Measurements from ENCODE around the gene ANO10.

Gene ANO10

GRCh38 chr3:43413676-43414368 is 208.0 kb downstream of the ANO10 start:
- peak; percentile 51 for DNase-seq (ENCODE audit: low spot score)

- DNase-seq (ENCODE audit: low spot score), result no peak
Observed at GRCh38 chr3:43411429-43411828, 210.4 kb downstream of the ANO10 start.

GRCh38 chr3:43410592-43410991 is 211.2 kb downstream of the ANO10 start:
- DNase-seq (ENCODE audit: low spot score), result no peak

- DNase-seq (ENCODE audit: low spot score), result no peak
Observed at GRCh38 chr3:43409506-43409905, 212.3 kb downstream of the ANO10 start.

- no peak for DNase-seq (ENCODE audit: low spot score)
Observed at GRCh38 chr3:43406643-43407023, 215.2 kb downstream of the ANO10 start.

- DNase-seq (ENCODE audit: low spot score), result no peak
Observed at GRCh38 chr3:43405888-43406642, 215.7 kb downstream of the ANO10 start.

GRCh38 chr3:43400781-43401730 is 220.8 kb downstream of the ANO10 start:
- DNase-seq (ENCODE audit: low spot score), result peak; percentile 70

- DNase-seq (ENCODE audit: low spot score), result no peak
Observed at GRCh38 chr3:43400167-43400566, 221.6 kb downstream of the ANO10 start.

- peak; percentile 92 for DNase-seq (ENCODE audit: low spot score)
Observed at GRCh38 chr3:43399034-43399433, 222.8 kb downstream of the ANO10 start.

- peak; percentile 62 for DNase-seq (ENCODE audit: low spot score)
Observed at GRCh38 chr3:43394041-43394554, 227.7 kb downstream of the ANO10 start.

- DNase-seq (ENCODE audit: low spot score), result no peak
Observed at GRCh38 chr3:43391621-43392020, 230.2 kb downstream of the ANO10 start.

GRCh38 chr3:43390255-43390588 is 231.6 kb downstream of the ANO10 start:
- no peak for DNase-seq (ENCODE audit: low spot score)

- no peak for DNase-seq (ENCODE audit: low spot score)
Observed at GRCh38 chr3:43389388-43390254, 232.2 kb downstream of the ANO10 start.

GRCh38 chr3:43388915-43389314 is 232.9 kb downstream of the ANO10 start:
- DNase-seq (ENCODE audit: low spot score), result no peak

GRCh38 chr3:43388175-43388574 is 233.6 kb downstream of the ANO10 start:
- no peak for DNase-seq (ENCODE audit: low spot score)

- no peak for DNase-seq (ENCODE audit: low spot score)
Observed at GRCh38 chr3:43379343-43379742, 242.5 kb downstream of the ANO10 start.

GRCh38 chr3:43378066-43378935 is 243.5 kb downstream of the ANO10 start:
- DNase-seq (ENCODE audit: low spot score), result no peak

GRCh38 chr3:43373560-43373928 is 248.3 kb downstream of the ANO10 start:
- no peak for DNase-seq (ENCODE audit: low spot score)

- DNase-seq (ENCODE audit: low spot score), result no peak
Observed at GRCh38 chr3:43372809-43373559, 248.8 kb downstream of the ANO10 start.
